MM.1S (cell line): ENCODE data around the gene POMT2.

Source experiments
- EZH2 ChIP-seq: fragments of 300-600 bp; sonication (generic); optimal IDR thresholded peaks from 2 replicates; pipeline ENCODE3; 2017; ENCODE audit warnings: low read depth, mild to moderate bottlenecking, antibody characterized with exemption, low read length, mixed read lengths
- TF ChIP-seq, protein P1 (sequence below): fragments of 300-600 bp; sonication (generic); IDR thresholded peaks from 2 replicates; pipeline ENCODE4 v1.5.1; 2016; ENCODE audit warnings: antibody characterized with exemption, low read length, mixed read lengths

DNA sequence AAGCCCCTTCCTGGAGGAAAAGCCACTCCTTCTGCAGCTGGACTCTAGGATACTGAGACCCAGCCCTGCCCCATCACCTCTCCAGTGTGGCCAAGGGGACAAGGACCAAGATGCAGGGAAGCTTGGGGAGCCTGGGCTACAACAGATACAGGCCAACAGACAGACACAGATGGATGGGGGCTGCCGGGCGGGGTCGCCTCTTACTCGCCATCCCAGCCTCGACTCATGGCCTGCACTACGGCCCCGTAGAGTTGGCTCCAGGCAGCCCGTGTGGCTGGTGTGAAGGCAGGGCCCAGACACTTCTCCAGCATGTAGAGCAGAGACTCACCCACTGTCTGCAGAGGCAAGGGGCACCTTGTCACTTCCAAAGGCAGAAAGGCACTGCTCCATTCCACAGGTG lies 54.3 kb downstream of the POMT2 start:
- TF ChIP-seq, protein P1, sequence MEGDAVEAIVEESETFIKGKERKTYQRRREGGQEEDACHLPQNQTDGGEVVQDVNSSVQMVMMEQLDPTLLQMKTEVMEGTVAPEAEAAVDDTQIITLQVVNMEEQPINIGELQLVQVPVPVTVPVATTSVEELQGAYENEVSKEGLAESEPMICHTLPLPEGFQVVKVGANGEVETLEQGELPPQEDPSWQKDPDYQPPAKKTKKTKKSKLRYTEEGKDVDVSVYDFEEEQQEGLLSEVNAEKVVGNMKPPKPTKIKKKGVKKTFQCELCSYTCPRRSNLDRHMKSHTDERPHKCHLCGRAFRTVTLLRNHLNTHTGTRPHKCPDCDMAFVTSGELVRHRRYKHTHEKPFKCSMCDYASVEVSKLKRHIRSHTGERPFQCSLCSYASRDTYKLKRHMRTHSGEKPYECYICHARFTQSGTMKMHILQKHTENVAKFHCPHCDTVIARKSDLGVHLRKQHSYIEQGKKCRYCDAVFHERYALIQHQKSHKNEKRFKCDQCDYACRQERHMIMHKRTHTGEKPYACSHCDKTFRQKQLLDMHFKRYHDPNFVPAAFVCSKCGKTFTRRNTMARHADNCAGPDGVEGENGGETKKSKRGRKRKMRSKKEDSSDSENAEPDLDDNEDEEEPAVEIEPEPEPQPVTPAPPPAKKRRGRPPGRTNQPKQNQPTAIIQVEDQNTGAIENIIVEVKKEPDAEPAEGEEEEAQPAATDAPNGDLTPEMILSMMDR = no peak
- no peak for TF ChIP-seq EZH2
